Measurements from ENCODE around the gene STRBP.

The STRBP gene

GRCh38 chr9:123150708-123151503, 117.5 kb downstream of the STRBP start:
- no peaks in the 10 kb centered on the region for H3K4me1 ChIP-seq (ENCODE audit: insufficient read depth, low read length)
- H3K4me2 ChIP-seq (ENCODE audit: insufficient read depth, low read length): no peak overlapping the region
- no peak for ATAC-seq (ENCODE audit: insufficient read depth, low read depth)
- H3K27ac ChIP-seq (ENCODE audit: low read length): no peak overlapping the region
- no peak for DNase-seq
- H2AFZ ChIP-seq (ENCODE audit: low read depth, low read length): no peak overlapping the region
- no peak for TF ChIP-seq CTCF (IDR thresholded peaks at IDR 0.05; ENCODE audit: borderline replicate concordance, extremely low read depth, low read length, poor library complexity, severe bottlenecking)
- TF ChIP-seq EZH2 (IDR thresholded peaks at IDR 0.05; ENCODE audit: borderline replicate concordance, low read depth, low read length, severe bottlenecking): no peak
- H3K4me3 ChIP-seq (ENCODE audit: low read depth in 1 of 2, low read length in 2 of 2): no peak overlapping the region
- no peaks in the 10 kb centered on the region for H3K79me2 ChIP-seq (ENCODE audit: insufficient read depth, low read length)
- H4K20me1 ChIP-seq (ENCODE audit: insufficient read depth, low read length): no peaks in the 10 kb centered on the region
- no peak overlapping the region for H3K9ac ChIP-seq (ENCODE audit: low read depth, low read length)
- no peaks in the 10 kb centered on the region for H3K9me3 ChIP-seq (ENCODE audit: insufficient read depth, low read length, severe bottlenecking)
- no peaks in the 10 kb centered on the region for H3K27me3 ChIP-seq (ENCODE audit: insufficient read depth, low read length, poor library complexity)
- peaks cover 7% of the 10 kb centered on the region; the same call in 1 of the 2 replicates for H3K36me3 ChIP-seq (ENCODE audit: insufficient read depth, low read length)

GRCh38 chr9:123149067-123149466, 119.3 kb downstream of the STRBP start:
- no peak overlapping the region for H3K4me2 ChIP-seq (ENCODE audit: insufficient read depth, low read length)
- no peaks in the 10 kb centered on the region for H3K4me1 ChIP-seq (ENCODE audit: insufficient read depth, low read length)
- no peak overlapping the region for H2AFZ ChIP-seq (ENCODE audit: low read depth, low read length)
- H3K27me3 ChIP-seq (ENCODE audit: insufficient read depth, low read length, poor library complexity): no peaks in the 10 kb centered on the region
- H3K79me2 ChIP-seq (ENCODE audit: insufficient read depth, low read length): no peaks in the 10 kb centered on the region
- H3K9me3 ChIP-seq (ENCODE audit: insufficient read depth, low read length, severe bottlenecking): no peaks in the 10 kb centered on the region
- H3K36me3 ChIP-seq (ENCODE audit: insufficient read depth, low read length): peaks cover 10% of the 10 kb centered on the region; the same call in 1 of the 2 replicates
- no peak for ATAC-seq (ENCODE audit: insufficient read depth, low read depth)
- no peak overlapping the region for H3K27ac ChIP-seq (ENCODE audit: low read length)
- no peaks in the 10 kb centered on the region for H4K20me1 ChIP-seq (ENCODE audit: insufficient read depth, low read length)
- H3K4me3 ChIP-seq (ENCODE audit: low read depth in 1 of 2, low read length in 2 of 2): no peak overlapping the region
- DNase-seq: no peak
- TF ChIP-seq CTCF (IDR thresholded peaks at IDR 0.05; ENCODE audit: borderline replicate concordance, extremely low read depth, low read length, poor library complexity, severe bottlenecking) (no peak), EZH2 (IDR thresholded peaks at IDR 0.05; ENCODE audit: borderline replicate concordance, low read depth, low read length, severe bottlenecking) (no peak)
- no peak overlapping the region for H3K9ac ChIP-seq (ENCODE audit: low read depth, low read length)

- TF ChIP-seq EZH2 (IDR thresholded peaks at IDR 0.05; ENCODE audit: borderline replicate concordance, low read depth, low read length, severe bottlenecking) (no peak), CTCF (IDR thresholded peaks at IDR 0.05; ENCODE audit: borderline replicate concordance, extremely low read depth, low read length, poor library complexity, severe bottlenecking) (no peak)
- H3K79me2 ChIP-seq (ENCODE audit: insufficient read depth, low read length): no peaks in the 10 kb centered on the region
- H3K4me3 ChIP-seq (ENCODE audit: low read depth in 1 of 2, low read length in 2 of 2): no peak overlapping the region
- H3K4me2 ChIP-seq (ENCODE audit: insufficient read depth, low read length): no peak overlapping the region
- no peak for ATAC-seq (ENCODE audit: insufficient read depth, low read depth)
- no peaks in the 10 kb centered on the region for H3K4me1 ChIP-seq (ENCODE audit: insufficient read depth, low read length)
- H3K27me3 ChIP-seq (ENCODE audit: insufficient read depth, low read length, poor library complexity): no peaks in the 10 kb centered on the region
- H3K27ac ChIP-seq (ENCODE audit: low read length): no peak overlapping the region
- H3K36me3 ChIP-seq (ENCODE audit: insufficient read depth, low read length): peaks cover 21% of the 10 kb centered on the region; the same call in 1 of the 2 replicates
- no peaks in the 10 kb centered on the region for H3K9me3 ChIP-seq (ENCODE audit: insufficient read depth, low read length, severe bottlenecking)
- no peak overlapping the region for H3K9ac ChIP-seq (ENCODE audit: low read depth, low read length)
- H4K20me1 ChIP-seq (ENCODE audit: insufficient read depth, low read length): no peaks in the 10 kb centered on the region
- no peak for DNase-seq
- no peak overlapping the region for H2AFZ ChIP-seq (ENCODE audit: low read depth, low read length)
These were observed 130.2 kb downstream of the STRBP start for GRCh38 chr9:123138163-123138562.
